Measurements from ENCODE around the gene IL34.

DNA sequence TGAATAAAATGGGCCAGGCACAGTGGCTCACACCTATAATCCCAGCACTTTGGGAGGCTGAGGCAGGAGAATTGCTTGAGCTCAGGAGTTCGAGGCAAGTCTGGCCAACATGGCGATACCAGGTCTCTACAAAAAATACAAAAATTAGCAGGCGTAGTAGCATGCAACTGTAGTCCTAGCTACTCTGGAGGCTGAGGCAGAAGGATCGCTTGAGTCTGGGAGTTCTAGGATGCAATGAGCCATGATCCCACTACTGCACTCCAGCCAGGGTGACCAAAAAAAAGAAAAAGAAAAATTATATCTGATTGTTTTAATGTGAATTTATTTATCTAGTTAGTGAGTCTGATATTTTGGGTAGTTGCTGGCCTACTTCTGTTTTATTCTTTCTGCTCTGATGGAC lies 7.0 kb downstream of the IL34 start:
- TF ChIP-seq POLR2AphosphoS5 (IDR thresholded peaks at IDR 0.05) (no peak), CTCF (IDR thresholded peaks at IDR 0.05) (no peak), POLR2A (IDR thresholded peaks at IDR 0.05) (no peak)
